ENCODE data around the gene PDHA1.

PDHA1 gene

DNA sequence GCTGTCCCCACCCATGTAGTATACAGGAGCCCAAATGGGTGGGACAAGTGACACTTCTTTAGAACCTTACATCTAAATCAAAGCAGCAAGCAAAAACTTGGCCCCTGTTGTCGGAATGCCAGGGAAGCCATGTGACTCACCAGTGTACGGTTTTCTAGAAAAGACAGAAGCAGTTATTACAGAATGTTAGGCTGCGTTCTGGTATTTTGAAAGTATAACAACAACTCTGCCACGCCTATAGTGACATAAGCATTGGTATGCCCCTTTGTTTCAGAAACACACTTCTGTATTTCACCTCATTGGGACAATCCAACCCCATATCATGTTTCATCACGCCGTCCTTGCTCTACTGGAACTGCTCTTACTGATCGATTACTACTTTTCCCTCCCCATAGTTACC lies 14.8 kb downstream of the PDHA1 start:
- TF ChIP-seq, protein P1, sequence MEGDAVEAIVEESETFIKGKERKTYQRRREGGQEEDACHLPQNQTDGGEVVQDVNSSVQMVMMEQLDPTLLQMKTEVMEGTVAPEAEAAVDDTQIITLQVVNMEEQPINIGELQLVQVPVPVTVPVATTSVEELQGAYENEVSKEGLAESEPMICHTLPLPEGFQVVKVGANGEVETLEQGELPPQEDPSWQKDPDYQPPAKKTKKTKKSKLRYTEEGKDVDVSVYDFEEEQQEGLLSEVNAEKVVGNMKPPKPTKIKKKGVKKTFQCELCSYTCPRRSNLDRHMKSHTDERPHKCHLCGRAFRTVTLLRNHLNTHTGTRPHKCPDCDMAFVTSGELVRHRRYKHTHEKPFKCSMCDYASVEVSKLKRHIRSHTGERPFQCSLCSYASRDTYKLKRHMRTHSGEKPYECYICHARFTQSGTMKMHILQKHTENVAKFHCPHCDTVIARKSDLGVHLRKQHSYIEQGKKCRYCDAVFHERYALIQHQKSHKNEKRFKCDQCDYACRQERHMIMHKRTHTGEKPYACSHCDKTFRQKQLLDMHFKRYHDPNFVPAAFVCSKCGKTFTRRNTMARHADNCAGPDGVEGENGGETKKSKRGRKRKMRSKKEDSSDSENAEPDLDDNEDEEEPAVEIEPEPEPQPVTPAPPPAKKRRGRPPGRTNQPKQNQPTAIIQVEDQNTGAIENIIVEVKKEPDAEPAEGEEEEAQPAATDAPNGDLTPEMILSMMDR (IDR thresholded peaks at IDR 0.05; ENCODE audit: low read length, missing control alignments): no peak
- H3K4me3 ChIP-seq (replicated peaks; ENCODE audit: low read depth, low read length): no peak overlapping the region
- no peak for DNase-seq (ENCODE audit: low read depth)

DNA sequence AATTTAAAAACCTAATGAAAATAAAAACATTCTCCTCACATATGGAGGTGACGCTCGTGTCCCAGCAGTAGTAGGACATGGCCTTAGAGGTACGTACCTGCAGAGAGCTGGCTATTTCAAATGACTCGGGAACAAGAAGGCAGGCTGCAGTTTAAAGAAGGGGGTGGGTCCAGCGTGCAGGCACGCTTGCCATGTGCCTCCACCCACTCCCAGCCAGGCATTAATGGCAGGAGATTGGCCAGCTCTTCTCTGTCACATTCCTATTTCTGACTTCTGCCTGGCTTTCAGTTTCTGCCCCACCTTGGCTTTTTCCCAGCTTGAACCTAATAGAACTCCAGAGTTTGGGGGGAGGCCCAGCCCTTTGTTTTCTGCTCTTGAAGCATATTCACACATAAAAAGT lies 17.2 kb downstream of the PDHA1 start:
- TF ChIP-seq, protein P1 (IDR thresholded peaks at IDR 0.05; ENCODE audit: low read length, missing control alignments): no peak
- DNase-seq (ENCODE audit: low read depth): no peak
- no peak overlapping the region for H3K4me3 ChIP-seq (replicated peaks; ENCODE audit: low read depth, low read length)

DNA sequence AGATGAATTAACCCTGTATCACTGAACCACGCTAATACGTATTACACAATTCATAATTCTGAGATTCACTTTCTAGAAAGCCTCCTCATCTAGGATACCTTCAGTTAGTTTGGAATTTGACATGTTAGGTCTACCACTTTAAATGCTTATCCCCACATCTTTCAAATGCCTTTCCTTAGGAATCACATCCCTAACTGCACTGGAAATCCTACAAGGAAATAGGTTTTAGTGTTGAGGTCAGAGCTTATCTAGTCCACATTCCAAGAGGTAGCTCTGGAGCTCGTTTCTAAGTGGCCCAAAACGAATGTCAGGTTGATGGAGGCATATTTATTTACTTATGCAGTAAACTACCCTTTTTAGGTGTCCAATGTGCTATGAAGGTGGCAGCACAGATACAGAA lies 18.0 kb downstream of the PDHA1 start:
- TF ChIP-seq, protein P1 (IDR thresholded peaks at IDR 0.05; ENCODE audit: low read length, missing control alignments): no peak
- H3K4me3 ChIP-seq (replicated peaks; ENCODE audit: low read depth, low read length): no peak overlapping the region
- no peak for DNase-seq (ENCODE audit: low read depth)

DNA sequence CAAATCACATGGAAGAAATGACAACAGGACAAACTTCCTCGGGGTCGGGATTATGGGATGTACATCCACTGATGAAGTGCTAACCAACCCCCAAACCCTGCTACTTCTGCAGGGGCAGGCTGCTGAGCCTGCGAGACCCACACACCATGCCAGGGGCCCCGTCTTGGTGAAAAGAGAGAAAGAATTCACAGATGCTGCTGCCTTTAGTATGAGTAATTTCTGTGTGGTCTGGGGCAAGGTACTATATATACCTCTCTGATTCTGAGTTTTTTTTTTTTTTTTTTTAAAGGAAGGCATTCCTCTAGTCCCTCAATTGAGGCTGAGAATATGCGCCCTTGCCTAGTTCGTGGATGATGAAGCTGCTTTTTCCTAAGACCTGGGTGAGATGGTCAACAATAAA lies 24.8 kb downstream of the PDHA1 start:
- no peak for DNase-seq (ENCODE audit: low read depth)
- TF ChIP-seq, protein P1 (IDR thresholded peaks at IDR 0.05; ENCODE audit: low read length, missing control alignments): no peak
- no peak overlapping the region for H3K4me3 ChIP-seq (replicated peaks; ENCODE audit: low read depth, low read length)

DNA sequence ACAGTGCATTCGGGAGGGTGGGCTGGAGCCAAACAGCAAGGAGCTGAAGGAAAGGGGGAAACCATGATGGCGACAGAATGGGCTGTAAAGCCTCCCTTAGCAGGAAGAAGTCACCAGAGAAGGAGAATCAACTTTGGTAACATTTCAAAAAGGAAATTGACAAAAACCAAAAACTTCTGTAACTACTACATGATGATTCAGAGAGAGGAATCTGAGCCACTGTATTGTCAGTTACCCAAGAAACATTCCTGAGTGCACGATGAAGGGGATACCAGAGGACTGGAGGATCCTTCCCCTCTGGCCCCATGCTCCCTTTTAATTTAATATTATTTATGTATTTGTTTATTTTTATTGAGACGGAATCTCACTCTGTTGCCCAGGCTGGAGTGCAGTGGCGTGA lies 26.3 kb downstream of the PDHA1 start:
- peak; percentile 29 for DNase-seq (ENCODE audit: low read depth)
- H3K4me3 ChIP-seq (replicated peaks; ENCODE audit: low read depth, low read length): no peak overlapping the region
- TF ChIP-seq, protein P1 (IDR thresholded peaks at IDR 0.05; ENCODE audit: low read length, missing control alignments): no peak

DNA sequence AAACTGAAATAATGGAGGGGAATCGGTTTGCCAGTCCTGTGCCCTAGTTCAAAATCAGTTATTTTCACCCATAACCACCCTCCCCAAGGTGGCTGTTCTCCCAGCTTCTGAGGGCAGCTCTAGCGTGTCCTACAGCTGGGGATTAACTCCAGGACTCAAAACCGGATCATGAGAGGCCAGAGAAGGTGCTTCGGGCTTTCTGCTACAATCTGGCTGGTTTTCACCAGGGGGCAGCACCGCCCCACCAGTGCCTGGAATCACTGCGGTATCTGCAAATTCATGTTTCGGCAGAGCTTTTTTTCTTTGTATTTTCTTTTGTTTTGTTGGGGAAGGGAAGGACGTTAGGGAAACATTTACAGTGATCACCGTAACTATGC lies 28.4 kb downstream of the PDHA1 start:
- TF ChIP-seq, protein P1 (IDR thresholded peaks at IDR 0.05; ENCODE audit: low read length, missing control alignments): peak; percentile 69
- DNase-seq (ENCODE audit: low read depth): peak; percentile 76
- H3K4me3 ChIP-seq (replicated peaks; ENCODE audit: low read depth, low read length): peak overlapping the region; percentile 50

DNA sequence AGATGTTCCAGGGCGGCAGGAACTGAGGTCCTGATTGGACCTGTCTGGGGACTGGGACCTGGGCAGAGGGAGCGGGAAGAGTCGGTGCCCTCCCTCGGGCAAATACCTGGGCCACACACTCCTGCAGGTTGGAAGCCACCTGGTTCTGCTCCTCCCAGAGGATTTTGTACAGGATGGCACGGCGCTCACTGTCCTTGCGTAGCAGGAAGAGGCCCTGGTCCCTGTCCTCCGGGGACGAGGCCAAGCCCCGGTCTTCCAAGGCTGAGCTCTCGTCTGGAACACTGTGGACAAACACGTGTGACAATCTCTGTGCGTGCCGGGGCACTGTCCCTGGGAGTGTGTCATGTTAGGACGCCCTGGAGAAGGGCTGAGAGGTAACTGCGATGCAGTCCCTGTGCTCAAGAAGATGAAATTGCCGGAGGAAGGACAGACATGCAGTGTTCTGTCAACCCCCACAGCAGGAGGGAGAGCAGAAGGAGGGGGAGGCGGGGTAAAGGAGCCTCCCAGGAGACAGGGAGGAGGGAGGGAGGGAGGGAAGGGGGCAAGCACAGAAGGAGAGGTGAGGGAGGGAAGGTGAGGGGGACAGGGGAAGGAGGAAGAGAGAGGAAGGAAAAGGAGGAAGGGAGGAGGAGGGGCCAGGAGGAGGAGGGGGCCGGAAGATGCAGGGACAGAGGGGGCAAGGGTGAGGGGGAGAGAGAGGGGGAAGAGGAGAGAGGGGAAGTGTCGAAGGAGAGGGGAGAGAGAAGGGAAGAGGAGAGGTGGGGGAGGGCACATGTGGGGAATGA lies 29.0 kb downstream of the PDHA1 start:
- DNase-seq (ENCODE audit: low read depth): no peak
- H3K4me3 ChIP-seq (replicated peaks; ENCODE audit: low read depth, low read length): peak overlapping the region; percentile 50
- TF ChIP-seq, protein P1 (IDR thresholded peaks at IDR 0.05; ENCODE audit: low read length, missing control alignments): no peak
